ENCODE data around the gene STK24. TPM values are rescaled to one million over a fixed set of nuclear protein-coding genes. Genes with fewer than 3 reads are reported as not detected.
"Not testable (repeated sequence)": the region's sequence is repeated elsewhere in the genome, so short reads cannot be mapped to it uniquely, and the experiment has no call there.

Gene STK24
- polyA plus RNA-seq (ENCODE audit: insufficient read length), result 124 TPM
- long read RNA-seq, donor 1, full-length matches to known transcripts, result 32 of 45 reads
- long read RNA-seq, donor 1, partial matches to known transcripts, result 13 of 45 reads
- long read RNA-seq, donor 1, other reads (novel, unspliced or antisense), result 0 of 45 reads
- long read RNA-seq, donor 2, full-length matches to known transcripts, result 28 of 28 reads
- long read RNA-seq, donor 2, partial matches to known transcripts, result 0 of 28 reads
- long read RNA-seq, donor 2, other reads (novel, unspliced or antisense), result 0 of 28 reads
- long read RNA-seq, donor 3, full-length matches to known transcripts, result 11 of 11 reads
- long read RNA-seq, donor 3, partial matches to known transcripts, result 0 of 11 reads
- long read RNA-seq, donor 3, other reads (novel, unspliced or antisense), result 0 of 11 reads
- long read RNA-seq, donor 4, full-length matches to known transcripts, result 2 of 2 reads
- long read RNA-seq, donor 4, partial matches to known transcripts, result 0 of 2 reads
- long read RNA-seq, donor 4, other reads (novel, unspliced or antisense), result 0 of 2 reads
- long read RNA-seq, donor 5, full-length matches to known transcripts, result 31 of 41 reads
- long read RNA-seq, donor 5, partial matches to known transcripts, result 10 of 41 reads
- long read RNA-seq, donor 5, other reads (novel, unspliced or antisense), result 0 of 41 reads
- long read RNA-seq, donor 6, full-length matches to known transcripts, result 23 of 69 reads
- long read RNA-seq, donor 6, partial matches to known transcripts, result 46 of 69 reads
- long read RNA-seq, donor 6, other reads (novel, unspliced or antisense), result 0 of 69 reads
- long read RNA-seq, donor 7, full-length matches to known transcripts, result 34 of 100 reads
- long read RNA-seq, donor 7, partial matches to known transcripts, result 66 of 100 reads
- long read RNA-seq, donor 7, other reads (novel, unspliced or antisense), result 0 of 100 reads
- long read RNA-seq, donor 8, full-length matches to known transcripts, result 16 of 16 reads
- long read RNA-seq, donor 8, partial matches to known transcripts, result 0 of 16 reads
- long read RNA-seq, donor 8, other reads (novel, unspliced or antisense), result 0 of 16 reads

DNA sequence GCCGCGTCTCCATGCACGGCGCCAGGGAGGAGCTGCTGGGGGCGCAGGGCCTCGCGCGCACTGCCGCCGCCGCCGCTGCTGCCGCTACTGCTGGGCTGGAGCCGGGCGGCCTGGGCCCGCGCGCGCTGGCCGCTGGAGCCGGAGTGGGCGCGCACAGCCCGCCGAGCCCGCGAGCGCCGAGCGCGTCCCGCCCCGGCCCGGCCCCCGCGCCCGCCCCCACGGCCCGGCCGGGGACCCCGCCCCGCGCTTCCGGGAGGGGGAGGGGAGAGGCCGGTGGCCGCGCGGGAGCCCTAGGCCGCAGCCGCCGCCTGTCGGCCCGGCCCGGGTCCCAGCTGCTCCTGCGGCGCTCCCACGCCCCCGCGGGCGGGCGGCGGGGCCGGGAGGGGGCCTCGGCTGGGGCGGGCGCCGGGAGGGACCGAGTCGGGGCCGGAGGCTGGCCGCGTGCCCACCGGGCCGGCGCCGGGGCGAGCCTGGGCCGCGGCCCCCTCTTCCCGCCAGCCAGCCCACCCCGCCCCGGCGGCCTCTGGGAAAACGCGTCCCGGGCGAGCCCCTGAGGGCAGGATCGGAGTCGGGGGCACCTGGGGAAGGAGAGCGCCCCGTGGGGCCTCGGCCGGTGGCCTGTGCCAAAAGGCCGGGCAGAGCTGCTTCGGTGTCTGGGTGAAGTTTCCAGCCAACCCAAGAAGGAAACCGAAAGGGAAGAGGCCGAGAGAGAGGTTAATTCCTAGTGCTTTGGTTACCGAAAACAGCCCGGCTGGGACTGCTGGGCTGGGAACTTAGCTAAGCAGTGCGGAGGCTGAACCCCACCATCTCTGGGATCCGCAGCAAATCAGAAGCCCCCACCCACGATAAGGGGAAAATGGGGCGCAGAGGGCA lies at the start of gene STK24:
STK24 (minus strand) TSS at position 145 of the 873 bp plus-strand sequence. CDS start 321 bp downstream, outside the sequence.
- no peak for DNase-seq

DNA sequence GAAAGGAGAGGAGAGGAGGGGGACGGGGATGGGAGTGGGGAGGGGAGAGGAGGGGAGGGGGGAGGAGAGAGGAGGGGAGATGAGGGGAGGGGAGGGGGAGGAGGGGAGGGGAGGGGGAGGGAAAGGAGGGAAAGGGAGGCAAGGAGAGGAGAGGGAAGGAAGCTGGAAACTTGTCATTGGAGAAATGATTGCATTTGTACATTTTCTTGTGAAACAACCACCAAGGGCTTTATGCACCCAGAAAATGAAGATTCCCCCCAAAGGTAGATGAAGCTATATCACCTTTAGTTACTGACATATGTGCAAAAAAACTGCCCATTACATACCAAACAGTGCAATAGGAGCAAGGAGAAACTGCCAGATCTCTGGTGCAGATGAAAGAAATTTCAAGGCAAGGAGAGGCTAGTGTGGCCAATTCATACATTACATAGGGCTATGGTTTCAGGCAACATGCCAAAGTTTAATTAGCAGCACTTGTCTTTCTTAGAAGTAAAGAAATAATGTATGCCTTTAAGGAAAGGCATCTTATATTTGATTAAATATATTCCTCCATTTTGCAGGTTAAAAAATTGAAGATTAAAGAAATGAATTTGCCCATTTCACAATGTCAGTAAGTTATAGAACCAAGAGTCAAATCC lies 49.5 kb upstream of the STK24 start:
- DNase-seq, result no peak

DNA sequence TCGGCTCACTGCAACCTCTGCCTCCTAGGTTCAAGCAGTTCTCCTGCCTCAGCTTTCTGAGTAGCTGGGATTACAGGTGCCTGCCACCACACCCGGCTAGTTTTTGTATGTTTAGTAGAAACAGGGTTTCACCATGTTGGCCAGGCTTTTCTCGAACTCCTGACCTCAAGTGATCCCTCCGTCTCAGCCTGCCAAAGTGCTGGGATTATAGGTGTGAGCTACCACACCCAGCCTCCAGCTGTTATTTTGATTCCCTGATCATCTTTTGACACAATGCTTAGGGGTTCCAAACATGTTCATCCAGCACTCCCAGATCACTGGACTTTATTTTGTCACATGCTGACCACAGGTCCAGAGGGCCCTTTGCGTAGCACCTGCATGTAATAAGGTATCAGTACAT lies 47.7 kb upstream of the STK24 start:
- not testable (repeated sequence) for DNase-seq

DNA sequence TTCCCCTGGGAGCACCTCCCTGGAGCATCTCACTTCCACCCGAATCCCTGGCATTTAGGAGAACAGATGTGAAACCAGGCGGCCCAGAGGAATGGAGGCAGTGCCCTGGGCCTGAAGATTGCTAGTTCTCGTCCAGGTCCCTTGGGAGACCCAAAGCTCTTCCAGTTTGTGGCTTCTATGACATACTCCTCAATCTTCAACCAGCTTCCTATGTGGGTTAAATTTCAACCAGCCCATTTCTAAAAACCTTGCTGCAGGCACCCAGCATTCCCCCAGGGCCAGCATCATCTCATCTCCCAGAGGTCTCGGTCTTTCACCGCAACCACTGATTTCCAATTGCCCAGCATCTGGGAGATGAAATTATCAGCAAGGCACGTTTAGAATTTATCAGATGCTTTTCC lies 46.0 kb upstream of the STK24 start:
- no peak for DNase-seq

DNA sequence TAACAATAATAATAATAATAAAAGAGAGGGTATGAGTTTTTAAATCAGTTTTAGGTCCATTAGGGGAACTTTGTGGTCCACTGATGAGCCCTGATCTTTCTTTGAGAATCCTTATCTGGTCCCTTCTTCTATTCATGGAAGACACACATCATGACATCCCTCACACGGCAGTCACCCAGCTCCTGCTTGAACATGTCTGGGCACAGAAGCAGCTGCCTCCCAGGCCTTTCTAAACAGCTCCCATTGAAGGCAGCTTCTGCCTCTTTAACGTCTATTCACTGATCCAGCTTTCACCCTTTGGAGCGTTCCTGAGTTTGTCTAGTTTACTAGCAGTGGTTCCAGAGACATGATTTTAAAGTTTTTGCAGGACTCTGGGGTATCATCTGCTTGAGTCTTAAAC lies 42.6 kb upstream of the STK24 start:
- DNase-seq, result no peak

DNA sequence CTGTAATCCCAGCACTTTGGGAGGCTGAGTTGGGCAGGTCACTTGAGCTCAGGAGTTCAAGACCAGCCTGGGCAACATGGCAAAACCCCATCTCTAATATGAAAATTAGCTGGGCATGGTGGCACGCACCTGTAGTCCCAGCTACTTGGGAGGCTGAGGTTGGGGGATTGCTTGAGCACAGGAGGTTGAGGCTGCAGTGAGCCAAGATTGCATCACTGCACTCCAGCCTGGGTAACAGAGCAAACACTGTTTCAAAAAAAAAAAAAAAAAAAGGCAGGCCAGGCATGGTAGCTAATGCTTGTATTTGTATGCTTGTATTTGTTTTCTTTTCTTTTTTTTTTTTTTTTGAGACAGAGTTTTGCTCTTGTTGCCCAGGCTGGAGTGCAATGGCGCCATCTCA lies 38.7 kb upstream of the STK24 start:
- not testable (repeated sequence) for DNase-seq

DNA sequence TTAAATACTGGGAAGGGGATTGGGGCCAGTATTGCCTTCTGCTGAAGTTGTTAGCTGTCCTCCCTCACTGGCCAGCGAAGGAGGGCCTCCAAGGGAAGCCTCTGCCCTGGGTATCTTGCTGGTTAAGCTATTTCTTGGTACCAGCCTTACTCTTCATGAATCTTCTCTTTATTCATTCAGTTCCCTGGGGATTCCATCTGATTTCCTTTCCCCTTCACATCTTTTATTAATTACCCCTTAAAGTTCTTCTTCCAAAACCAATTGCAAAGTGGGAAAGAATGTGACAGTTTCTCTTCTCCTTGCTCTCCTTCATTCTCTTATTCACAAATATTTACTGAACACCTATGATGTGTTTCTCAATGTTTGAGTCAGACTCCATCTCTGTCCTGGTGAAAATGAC lies 36.7 kb upstream of the STK24 start:
- DNase-seq, result no peak

DNA sequence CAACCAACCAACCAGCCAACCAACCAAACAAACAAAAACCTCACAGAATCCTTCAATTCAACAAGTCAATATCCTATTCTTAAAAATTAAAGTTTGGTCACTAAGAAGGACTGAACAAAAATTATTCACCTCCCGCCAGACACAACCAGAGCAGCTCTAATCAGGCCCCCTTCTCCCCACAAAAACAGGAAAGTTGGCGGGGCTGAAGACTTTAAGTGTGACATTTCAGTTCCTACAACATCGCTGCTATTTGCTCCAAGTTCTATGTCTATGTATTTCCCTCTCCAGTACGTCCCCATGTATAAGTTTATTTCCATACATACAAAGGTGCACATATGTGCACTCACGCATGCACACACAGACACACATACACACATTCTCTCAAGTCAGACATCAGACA lies 32.8 kb upstream of the STK24 start:
- no peak for DNase-seq

DNA sequence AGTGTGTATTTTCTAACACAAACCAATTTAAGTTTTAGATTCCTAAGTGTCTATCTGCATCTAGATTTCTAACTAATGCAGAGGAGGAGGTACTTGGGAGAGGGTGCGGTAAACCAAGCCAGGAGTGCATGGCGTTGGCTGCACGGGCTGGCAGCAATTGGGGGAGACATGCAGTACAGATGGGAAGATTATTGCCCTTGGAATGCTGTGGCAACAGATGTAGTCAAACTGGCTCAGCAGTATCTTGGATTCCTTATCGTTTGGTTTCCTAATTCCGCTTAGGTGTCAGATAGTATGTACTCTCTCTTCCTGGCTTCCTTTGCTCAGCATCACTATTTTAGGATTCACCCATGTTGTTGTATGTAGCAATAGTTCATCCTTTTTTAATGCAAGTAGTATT lies 29.4 kb upstream of the STK24 start:
- DNase-seq, result no peak

DNA sequence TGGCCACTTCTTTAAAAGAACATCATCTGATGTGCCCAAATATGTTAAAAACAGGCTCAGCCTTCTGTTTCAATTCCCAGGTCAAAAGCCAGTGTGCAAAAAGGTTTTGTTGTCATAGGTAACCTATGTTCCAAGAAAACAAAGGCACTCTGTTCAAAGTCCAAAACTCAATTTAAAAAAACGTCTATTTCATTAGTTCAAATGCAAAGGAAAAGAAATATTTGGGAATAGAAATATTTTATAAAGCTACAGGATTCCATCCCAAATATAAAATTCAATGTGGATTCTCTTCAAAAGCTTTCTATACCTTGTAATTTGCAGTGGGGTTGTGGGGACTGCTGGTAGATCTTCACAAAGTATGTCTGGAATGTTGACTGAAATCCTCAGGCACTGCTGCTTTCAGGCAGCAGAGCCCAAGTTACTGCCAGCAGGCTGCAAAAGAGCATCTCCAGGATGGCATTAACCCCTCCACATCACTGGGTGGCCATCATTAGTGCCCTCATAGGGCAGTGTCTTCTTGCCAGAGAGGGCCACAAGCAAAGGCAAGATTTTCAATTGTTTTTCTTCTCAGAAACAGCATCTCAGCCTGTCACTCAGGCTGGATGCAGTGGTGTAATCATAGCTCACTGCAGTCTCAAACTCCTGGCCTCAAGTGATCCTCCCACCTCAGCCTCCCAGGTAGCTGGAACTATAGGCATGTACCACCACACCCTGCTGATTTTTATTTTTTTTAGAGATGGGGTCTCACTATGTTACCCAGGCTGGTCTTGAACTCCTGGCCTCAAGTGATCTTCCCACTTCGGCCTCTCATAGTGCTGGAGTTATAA lies 22.8 kb upstream of the STK24 start:
- no peak for DNase-seq

DNA sequence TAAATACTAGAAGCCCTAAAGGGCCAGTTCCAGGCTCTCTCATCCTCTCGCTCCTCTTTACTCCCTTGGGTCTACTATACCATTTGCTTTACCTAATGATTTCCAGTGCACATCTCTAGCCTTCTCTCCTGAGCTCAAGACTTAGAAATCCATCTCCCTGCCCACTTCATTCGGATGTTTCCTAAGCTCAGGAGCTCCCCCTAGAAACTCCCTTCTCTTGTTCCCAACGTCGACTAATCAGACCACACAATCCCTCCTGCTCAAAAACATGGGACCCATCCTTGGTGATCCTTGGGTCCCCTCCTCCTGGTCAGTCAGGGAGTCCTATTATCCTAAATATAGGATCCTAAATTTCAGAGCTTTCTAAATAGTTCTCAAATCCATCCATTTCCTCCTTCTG lies 21.1 kb upstream of the STK24 start:
- no peak for DNase-seq

DNA sequence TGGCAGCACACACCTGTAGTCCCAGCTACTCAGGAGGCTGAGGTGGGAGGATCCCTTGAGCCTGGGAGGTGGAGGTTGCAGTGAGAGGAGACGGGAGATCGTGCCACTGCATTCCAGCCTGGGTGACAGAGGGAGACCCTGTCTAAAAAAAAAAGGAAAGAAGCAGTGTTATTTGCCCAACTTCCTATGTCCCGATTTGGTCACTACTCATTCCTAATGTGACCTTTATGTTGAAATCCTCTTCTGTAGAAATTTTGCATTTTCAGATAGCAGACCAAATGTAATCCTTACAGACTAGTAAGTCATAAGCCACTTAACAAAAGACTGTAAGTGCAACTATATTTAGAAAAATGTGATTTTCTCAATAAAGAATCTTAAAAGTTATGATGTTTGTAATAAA lies 18.2 kb upstream of the STK24 start:
- no peak for DNase-seq

DNA sequence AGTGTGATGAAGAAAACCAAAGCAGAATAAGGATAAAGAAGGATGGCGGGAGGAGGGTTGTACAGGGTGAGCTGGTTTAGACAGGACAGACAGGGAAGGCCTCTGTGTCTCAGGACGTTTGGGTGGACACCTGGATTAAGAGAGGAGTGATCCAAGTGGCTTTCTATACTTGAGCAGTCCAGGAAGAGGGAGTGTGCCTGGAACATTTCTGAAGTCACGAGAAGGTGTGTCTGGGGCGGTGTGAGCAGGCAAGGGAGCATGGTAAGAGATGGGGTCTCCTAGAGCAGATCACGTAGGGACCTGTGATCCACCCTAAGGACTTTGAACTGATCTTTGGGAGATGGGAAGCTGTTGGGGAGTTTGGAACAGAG lies 15.4 kb upstream of the STK24 start:
- DNase-seq, result no peak

DNA sequence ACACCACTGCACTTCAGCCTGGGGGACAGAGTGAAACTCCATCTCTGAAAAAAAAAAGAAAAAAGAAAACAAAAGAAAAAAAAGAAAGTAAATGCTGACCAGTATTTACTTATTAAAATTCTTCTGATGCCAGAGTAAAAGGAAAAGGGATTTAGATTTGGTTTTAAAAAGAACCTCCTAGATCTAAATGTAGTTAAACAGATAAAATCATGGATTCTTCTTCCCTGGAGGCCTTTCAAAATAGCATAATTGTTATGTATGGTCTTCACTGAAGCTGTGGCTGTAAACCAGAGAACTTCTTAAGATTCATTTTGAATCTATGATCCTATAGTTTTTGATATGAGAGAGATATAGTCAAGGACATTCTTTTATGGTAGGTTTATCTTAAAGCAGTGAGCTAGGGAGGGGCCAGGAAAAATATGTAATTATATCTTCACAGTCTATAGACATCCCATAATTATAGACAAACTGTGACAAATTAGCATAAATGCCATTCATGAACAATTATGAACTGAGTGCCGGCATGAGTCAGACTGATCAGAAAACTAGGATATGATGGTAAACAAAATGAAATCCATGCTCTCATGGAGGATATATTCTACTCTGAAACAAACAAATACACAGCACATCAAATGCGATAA lies 14.9 kb upstream of the STK24 start:
- DNase-seq, result no peak

DNA sequence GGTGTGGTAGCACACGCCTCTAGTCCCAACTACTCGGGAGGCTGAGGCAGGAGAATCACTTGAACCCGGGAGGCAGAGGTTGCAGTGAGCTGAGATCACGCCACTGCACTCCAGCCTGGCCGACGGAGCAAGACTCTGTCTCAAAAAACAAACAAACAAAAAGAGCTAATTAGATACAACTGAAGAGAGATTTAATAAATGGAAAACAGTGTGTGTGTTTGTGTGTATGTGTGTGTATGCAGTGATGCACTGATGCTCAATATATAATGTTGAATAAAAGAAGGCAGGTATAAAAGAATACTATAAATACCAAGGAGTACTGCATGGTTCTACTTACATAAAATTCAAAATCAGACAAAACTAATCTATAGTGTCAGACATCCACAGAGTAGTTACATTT lies 13.6 kb upstream of the STK24 start:
- DNase-seq, result not testable (repeated sequence)

DNA sequence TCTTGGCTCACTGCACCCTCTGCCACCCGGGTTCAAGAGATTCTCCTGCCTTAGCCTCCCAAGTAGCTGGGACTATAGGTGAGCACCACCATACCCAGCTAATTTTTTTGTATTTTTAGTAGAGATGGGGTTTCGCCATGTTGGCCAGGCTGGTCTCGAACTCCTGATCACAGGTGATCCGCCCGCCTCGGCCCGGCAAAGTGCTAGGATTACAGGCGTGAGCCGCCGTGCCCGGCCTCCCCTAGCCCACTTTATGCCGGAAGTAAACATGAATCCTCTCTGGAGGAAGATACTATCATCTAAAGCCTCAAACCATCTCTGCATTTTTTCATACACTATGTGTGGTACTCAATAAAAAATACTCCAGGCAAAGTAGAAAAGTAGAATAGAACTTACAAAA lies 12.6 kb upstream of the STK24 start:
- not testable (repeated sequence) for DNase-seq

DNA sequence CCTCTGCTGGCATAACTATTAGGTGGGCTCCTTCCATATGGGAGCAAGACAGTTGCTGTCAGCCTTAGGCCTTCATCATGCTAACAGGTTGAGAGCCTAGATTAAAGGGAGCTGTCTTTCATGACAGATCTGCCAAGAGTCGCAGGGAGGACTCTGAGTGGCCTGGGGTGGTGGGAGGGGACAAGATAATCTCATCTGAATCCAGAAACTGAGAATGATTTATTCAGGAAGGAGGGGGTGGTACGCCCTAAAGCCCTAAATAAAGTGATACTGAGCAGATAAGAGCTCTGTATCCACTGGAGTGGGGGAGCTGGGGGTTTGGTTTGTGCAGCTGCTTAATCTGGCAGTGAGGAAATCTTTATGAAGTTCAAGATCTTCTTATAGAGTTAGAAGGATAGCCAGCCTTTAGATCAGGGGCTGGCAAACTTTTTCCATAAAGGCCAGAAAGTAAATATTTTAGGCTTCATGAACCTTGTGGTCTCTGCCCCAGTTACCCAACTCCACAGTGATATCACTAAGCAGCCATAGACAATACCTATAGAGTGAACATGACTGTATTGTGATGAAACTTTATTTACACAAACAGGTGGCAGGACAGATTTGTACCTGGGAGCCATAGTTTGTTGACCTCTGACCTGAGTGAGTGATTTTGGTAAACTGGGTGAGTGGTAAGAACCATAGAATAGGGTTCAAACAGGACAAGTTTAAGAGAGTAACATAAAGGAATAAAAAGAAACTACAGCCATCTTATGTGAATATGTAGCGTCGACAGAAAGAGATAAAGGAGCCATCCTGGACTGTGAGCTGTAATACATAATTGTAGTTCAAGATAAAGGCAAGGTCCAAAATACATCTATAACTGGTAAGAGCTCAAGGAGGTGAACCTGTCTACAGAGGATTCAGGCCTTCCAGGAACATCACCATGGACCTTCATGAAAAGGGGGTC lies 9.8 kb upstream of the STK24 start:
- no peak for DNase-seq

DNA sequence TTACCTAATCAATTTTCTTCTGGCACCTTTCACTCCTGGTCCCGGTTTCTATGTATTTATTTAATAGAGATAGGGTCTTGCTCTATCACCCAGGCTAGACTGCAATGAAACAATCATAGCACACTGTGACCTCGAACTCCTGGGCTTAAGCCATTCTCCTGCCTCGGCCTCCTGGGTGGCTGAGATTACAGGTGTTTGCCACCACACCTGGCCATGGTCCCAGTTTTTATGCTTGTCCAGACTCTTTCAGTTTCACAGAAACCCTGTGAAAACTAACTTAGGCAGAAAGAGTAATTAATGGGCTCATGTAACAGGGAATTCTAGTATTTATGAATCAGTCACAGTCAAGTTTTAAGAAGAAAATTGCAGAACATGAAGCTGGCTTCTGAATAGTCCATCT lies 9.0 kb upstream of the STK24 start:
- DNase-seq, result no peak

DNA sequence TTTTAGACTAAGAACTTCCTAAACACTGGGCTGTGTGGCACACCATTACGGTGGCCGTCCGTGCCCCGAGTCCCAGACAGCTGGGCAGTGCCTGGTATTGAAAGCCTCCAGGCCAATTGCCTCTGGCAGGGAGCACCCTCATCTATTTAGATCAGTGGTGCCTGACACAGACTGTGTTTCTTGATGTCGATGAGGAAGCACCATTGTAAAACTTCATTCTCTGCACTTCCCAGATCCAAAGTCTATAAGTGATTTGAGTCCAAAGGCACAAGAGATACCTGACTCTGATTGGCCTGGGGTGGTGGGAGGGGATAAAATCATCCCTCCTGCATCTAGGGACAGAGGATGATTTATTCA lies 8.5 kb upstream of the STK24 start:
- no peak for DNase-seq
